Measurements from ENCODE around the gene VPS37B.

DNA sequence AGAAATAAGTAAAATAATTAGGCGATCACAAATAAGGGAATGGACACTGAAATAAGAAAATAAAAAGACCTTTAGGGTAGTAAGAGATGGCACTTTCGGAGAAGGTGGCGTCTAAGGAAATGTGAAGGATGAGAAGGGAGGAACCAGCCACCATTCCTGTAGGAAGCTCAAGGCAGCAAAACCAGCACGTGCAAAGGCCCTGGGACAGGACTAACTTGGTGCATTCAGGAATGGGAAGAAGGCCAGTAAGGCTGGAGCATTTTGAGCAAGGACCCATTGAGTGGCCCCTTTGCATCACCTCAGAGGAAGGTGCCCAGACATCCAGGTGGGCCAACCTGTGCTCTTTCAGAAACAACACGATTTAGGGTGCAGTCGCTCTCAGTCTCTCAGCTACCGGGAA, 738 bp upstream of the VPS37B start:
- TF ChIP-seq, protein P1, sequence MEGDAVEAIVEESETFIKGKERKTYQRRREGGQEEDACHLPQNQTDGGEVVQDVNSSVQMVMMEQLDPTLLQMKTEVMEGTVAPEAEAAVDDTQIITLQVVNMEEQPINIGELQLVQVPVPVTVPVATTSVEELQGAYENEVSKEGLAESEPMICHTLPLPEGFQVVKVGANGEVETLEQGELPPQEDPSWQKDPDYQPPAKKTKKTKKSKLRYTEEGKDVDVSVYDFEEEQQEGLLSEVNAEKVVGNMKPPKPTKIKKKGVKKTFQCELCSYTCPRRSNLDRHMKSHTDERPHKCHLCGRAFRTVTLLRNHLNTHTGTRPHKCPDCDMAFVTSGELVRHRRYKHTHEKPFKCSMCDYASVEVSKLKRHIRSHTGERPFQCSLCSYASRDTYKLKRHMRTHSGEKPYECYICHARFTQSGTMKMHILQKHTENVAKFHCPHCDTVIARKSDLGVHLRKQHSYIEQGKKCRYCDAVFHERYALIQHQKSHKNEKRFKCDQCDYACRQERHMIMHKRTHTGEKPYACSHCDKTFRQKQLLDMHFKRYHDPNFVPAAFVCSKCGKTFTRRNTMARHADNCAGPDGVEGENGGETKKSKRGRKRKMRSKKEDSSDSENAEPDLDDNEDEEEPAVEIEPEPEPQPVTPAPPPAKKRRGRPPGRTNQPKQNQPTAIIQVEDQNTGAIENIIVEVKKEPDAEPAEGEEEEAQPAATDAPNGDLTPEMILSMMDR (IDR thresholded peaks at IDR 0.05): no peak
- TF ChIP-seq POLR2A (IDR thresholded peaks at IDR 0.05): no peak
